ENCODE data around the gene BNC1. TPM values are rescaled to one million over a fixed set of nuclear protein-coding genes. Genes with fewer than 3 reads are reported as not detected.

BNC1 gene
- total and polyA plus RNA-seq, 2 of the 4 experiments (the other 2 are of a cell fraction): 0.38 to 0.54 TPM

DNA sequence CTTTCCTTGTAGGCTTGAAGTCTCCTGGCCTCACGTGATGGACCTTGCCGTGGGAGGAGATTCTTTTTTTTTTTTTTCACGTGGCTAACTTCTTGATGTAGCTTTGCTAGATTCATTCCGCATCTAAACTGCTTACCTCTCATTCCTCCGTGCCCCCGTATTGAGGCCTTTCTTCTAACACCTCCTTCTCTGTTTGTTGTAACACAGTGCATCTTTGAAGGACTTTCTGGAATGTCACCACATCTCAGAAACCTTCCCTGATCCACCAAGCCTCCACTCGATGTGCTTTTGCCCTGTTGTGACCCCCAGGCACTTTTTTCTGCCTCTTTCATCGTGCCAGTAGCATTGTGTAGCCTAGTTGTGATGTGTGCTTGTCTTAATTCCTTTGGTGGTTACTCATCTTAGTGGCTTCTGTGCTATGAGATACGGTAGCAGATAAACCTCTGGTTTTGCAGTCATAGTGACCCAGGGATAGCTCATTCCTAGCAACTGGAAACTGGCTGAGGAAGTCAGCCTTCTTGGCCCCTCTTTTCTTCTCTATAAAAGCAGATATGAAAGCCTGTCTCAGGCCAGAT, 1.6 kb upstream of the BNC1 start:
- Histone ChIP-seq H3K23ac (ENCODE audit: low read depth, low read length) (no peak overlapping the region), H3K27ac (ENCODE audit: insufficient read depth, low read length) (no peak overlapping the region), H3K9me3 (ENCODE audit: control insufficient read depth, insufficient read depth, low read length) (peaks cover 7% of the 10 kb centered on the region; the same call in 1 of the 2 replicates), H3K9me1 (ENCODE audit: insufficient read depth, low read length) (peaks cover 9% of the 10 kb centered on the region; the same call in 1 of the 2 replicates), H3K4me2 (ENCODE audit: low read depth, low read length) (no peak overlapping the region), H2BK20ac (ENCODE audit: low read depth, low read length) (no peak overlapping the region), H2AK5ac (ENCODE audit: low read depth, low read length) (no peak overlapping the region; the same call in 1 of the 2 replicates), H3K4ac (ENCODE audit: low read depth, low read length) (peak overlapping the region; percentile 15), H4K91ac (ENCODE audit: insufficient read depth, low read depth, low read length) (no peak overlapping the region), H2BK120ac (ENCODE audit: low read depth, low read length) (0 out of 2 replicates have a peak overlapping the region, but pooled peaks have one; percentile 18), H3K56ac (ENCODE audit: extremely low read depth, insufficient read depth, low read length) (no peak overlapping the region), H4K20me1 (ENCODE audit: insufficient read depth, low read length) (peaks cover 7% of the 10 kb centered on the region; the same call in 1 of the 2 replicates), H3K27me3 (ENCODE audit: control insufficient read depth, insufficient read depth, low read length) (peaks cover 33% of the 10 kb centered on the region), H3K4me1 (ENCODE audit: control insufficient read depth, insufficient read depth, low read length) (peaks cover 13% of the 10 kb centered on the region), H3K79me1 (ENCODE audit: low read depth in 1 of 2, low read length in 2 of 2) (no peaks in the 10 kb centered on the region; a peak in 1 of 4 replicates), H3K14ac (replicated peaks; ENCODE audit: low read depth, low read length) (no peak overlapping the region), H3K9ac (ENCODE audit: low read depth, low read length) (no peak overlapping the region), H2BK15ac (ENCODE audit: low read depth, low read length) (no peak overlapping the region), H4K5ac (ENCODE audit: low read depth, low read length) (no peak overlapping the region), H4K8ac (ENCODE audit: low read depth in 2 of 2, low read length in 2 of 2) (no peak overlapping the region), H2AFZ (replicated peaks; ENCODE audit: low read length, poor library complexity) (no peak overlapping the region), H2BK5ac (ENCODE audit: low read depth, low read length, poor library complexity, severe bottlenecking) (no peak overlapping the region), H2AK9ac (replicated peaks; ENCODE audit: low read depth, low read length, poor library complexity) (no peak overlapping the region), H3K36me3 (ENCODE audit: control insufficient read depth, insufficient read depth, low read length) (no peaks in the 10 kb centered on the region), H3K4me3 (ENCODE audit: insufficient read depth, low read depth, low read length) (no peak overlapping the region), H3K18ac (ENCODE audit: low read depth, low read length) (no peak overlapping the region)
- peak; percentile 88 for DNase-seq
- ATAC-seq (ENCODE audit: low read depth): peak; percentile 68
- BruUV-seq (replicated peaks): no TSS peak
- intact Hi-C loops (cut with micrococcal nuclease): loop anchor here (2.0 to 10.0 kb wide), 3 partner anchors 36 to 271 kb away; partner anchors contain the start of genes BTBD1 and C15orf40
- ChIA-PET POLR2A (ENCODE audit: unreplicated experiment) (no interaction called here), CTCF (interaction anchor here (0.7 to 1.1 kb wide), 3 partner anchors 161 to 276 kb away, joined by 3 read pairs; partner anchors contain the start of gene SH3GL3)
- in situ Hi-C loops (cut with MboI; ENCODE audit: low sequenced_read_pairs): no loop called here
- 0% methylated on average over 1 of the region's 9 CpGs; no CpG with 5 or more reads in 1 of the 2 experiments for WGBS, 2 experiments (ENCODE audit: extremely low coverage in 2 of 2, insufficient read length in 1 of 2)
- dilution Hi-C loops (cut with HindIII; ENCODE audit: low sequenced_read_pairs, unreplicated experiment): no loop called here
- TF ChIP-seq RAD21 (IDR thresholded peaks at IDR 0.05; ENCODE audit: low read length): no peak
- peak; percentile 48 for TF ChIP-seq BHLHE40 (IDR thresholded peaks at IDR 0.05; ENCODE audit: low read depth, low read length)
- TF ChIP-seq FOS (IDR thresholded peaks at IDR 0.05; ENCODE audit: low read depth, low read length): 0 out of 2 replicates have a peak, but pooled peaks have one; percentile 20
- TF ChIP-seq, protein P1, sequence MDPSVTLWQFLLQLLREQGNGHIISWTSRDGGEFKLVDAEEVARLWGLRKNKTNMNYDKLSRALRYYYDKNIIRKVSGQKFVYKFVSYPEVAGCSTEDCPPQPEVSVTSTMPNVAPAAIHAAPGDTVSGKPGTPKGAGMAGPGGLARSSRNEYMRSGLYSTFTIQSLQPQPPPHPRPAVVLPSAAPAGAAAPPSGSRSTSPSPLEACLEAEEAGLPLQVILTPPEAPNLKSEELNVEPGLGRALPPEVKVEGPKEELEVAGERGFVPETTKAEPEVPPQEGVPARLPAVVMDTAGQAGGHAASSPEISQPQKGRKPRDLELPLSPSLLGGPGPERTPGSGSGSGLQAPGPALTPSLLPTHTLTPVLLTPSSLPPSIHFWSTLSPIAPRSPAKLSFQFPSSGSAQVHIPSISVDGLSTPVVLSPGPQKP (IDR thresholded peaks at IDR 0.05; ENCODE audit: borderline replicate concordance, low read depth, low read length): no peak
- peak; percentile 39; the same call in 1 of the 2 replicates for TF ChIP-seq NFE2L2 (IDR thresholded peaks at IDR 0.05; ENCODE audit: low read depth, low read length)
- TF ChIP-seq MAFK (IDR thresholded peaks at IDR 0.05; ENCODE audit: low read depth, low read length): 0 out of 2 replicates have a peak, but pooled peaks have one; percentile 7

All from IMR-90 (cell line).